Glutamatergic neuron (in vitro differentiated cells): ENCODE measurements around the gene SGCG. TPM values are rescaled to one million over a fixed set of nuclear protein-coding genes. Genes with fewer than 3 reads are reported as not detected.

ENCODE experiments used
- DNase-seq: peaks from one replicate; pipeline ENCODE4 v3.0.0; 2022
- H3K27ac Mint-ChIP-seq: one replicate; pipeline ENCODE4 v1.8.0; 2020; ENCODE audit warnings: mild to moderate bottlenecking, mixed read lengths, inconsistent platforms; ENCODE audit not compliant: unreplicated experiment
- H3K27me3 Mint-ChIP-seq: one replicate; pipeline ENCODE4 v1.8.0; 2020; ENCODE audit warnings: mild to moderate bottlenecking, moderate library complexity, mixed read lengths, inconsistent platforms; ENCODE audit not compliant: unreplicated experiment
- H3K36me3 Mint-ChIP-seq: one replicate; pipeline ENCODE4 v1.8.0; 2020; ENCODE audit warnings: mild to moderate bottlenecking, mixed read lengths, inconsistent platforms; ENCODE audit not compliant: unreplicated experiment
- H3K4me1 Mint-ChIP-seq: one replicate; pipeline ENCODE4 v1.8.0; 2020; ENCODE audit warnings: mild to moderate bottlenecking, low read depth, mixed read lengths, inconsistent platforms; ENCODE audit not compliant: unreplicated experiment
- H3K4me3 Mint-ChIP-seq: one replicate; pipeline ENCODE4 v1.8.0; 2020; ENCODE audit warnings: mild to moderate bottlenecking, mixed read lengths, inconsistent platforms; ENCODE audit not compliant: unreplicated experiment
- H3K9me3 Mint-ChIP-seq: one replicate; pipeline ENCODE4 v1.8.0; 2020; ENCODE audit warnings: mild to moderate bottlenecking, moderate library complexity, mixed read lengths, inconsistent platforms; ENCODE audit not compliant: unreplicated experiment
- total RNA-seq: library from RNA; stranded (reverse); fragmentation: NEBNext Ultra II Directional; extraction: Animal tissue kit (Norgen Biotek cat#: 25700); gene quantifications from one replicate; pipeline ENCODE4 v1.2.1, GENCODE V29; 2021; ENCODE audit not compliant: unreplicated experiment
- TF ChIP-seq, protein P1 (sequence below): fragments of 200-600 bp; sonication (generic); IDR thresholded peaks from one replicate; pipeline ENCODE4 v1.5.0; 2021; ENCODE audit not compliant: partially characterized antibody, unreplicated experiment

SGCG gene
- total RNA-seq, 1 donor from 2014 or later, result 2.6 TPM

DNA sequence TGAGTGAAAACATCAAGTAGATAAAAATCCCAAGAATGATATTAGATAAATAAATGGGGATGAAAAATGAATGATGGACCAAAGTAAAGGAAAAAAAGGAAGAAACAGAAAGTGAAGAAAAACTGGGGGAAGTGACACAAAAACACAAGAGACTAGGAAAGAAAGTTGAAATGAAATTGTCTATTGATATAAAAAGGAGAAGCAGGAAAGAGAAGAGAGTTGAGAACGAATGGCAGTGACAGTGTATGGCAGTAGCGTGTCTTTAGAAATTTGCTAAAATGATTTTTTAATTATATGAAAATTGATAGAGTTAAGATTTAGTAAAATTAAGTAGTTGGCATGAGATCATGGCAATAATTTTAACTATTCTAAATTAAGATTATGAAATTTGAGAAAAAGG lies 36.3 kb upstream of the SGCG start:
- no peak for DNase-seq
- Mint-ChIP-seq H3K36me3 (no peaks in the 10 kb centered on the region), H3K4me1 (no peaks in the 10 kb centered on the region), H3K27me3 (no peaks in the 10 kb centered on the region), H3K9me3 (no peaks in the 10 kb centered on the region), H3K27ac (no peak overlapping the region), H3K4me3 (no peak overlapping the region)
- TF ChIP-seq, protein P1, sequence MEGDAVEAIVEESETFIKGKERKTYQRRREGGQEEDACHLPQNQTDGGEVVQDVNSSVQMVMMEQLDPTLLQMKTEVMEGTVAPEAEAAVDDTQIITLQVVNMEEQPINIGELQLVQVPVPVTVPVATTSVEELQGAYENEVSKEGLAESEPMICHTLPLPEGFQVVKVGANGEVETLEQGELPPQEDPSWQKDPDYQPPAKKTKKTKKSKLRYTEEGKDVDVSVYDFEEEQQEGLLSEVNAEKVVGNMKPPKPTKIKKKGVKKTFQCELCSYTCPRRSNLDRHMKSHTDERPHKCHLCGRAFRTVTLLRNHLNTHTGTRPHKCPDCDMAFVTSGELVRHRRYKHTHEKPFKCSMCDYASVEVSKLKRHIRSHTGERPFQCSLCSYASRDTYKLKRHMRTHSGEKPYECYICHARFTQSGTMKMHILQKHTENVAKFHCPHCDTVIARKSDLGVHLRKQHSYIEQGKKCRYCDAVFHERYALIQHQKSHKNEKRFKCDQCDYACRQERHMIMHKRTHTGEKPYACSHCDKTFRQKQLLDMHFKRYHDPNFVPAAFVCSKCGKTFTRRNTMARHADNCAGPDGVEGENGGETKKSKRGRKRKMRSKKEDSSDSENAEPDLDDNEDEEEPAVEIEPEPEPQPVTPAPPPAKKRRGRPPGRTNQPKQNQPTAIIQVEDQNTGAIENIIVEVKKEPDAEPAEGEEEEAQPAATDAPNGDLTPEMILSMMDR, result no peak

DNA sequence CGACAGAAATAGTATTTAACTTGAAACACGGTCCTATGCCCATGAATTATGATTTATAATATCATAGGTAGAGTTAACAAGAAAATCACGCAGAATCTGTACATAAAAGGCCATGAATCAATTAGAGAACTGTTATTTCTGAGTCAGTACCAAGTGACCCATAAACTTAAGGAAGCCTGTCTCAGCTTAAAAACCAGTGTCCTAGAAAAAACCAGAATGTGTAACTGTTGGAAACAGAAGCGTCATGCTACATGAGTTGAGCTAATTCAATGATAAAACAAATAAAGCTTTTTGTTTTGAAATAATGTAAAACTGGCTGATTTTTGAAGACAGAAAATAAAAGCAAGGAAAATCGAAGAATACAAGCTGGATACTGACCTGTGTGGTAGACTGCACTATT lies 34.8 kb upstream of the SGCG start:
- Mint-ChIP-seq H3K9me3 (no peaks in the 10 kb centered on the region), H3K4me3 (no peak overlapping the region), H3K36me3 (no peaks in the 10 kb centered on the region), H3K27me3 (no peaks in the 10 kb centered on the region), H3K27ac (no peak overlapping the region), H3K4me1 (no peaks in the 10 kb centered on the region)
- no peak for DNase-seq
- TF ChIP-seq, protein P1, result no peak

DNA sequence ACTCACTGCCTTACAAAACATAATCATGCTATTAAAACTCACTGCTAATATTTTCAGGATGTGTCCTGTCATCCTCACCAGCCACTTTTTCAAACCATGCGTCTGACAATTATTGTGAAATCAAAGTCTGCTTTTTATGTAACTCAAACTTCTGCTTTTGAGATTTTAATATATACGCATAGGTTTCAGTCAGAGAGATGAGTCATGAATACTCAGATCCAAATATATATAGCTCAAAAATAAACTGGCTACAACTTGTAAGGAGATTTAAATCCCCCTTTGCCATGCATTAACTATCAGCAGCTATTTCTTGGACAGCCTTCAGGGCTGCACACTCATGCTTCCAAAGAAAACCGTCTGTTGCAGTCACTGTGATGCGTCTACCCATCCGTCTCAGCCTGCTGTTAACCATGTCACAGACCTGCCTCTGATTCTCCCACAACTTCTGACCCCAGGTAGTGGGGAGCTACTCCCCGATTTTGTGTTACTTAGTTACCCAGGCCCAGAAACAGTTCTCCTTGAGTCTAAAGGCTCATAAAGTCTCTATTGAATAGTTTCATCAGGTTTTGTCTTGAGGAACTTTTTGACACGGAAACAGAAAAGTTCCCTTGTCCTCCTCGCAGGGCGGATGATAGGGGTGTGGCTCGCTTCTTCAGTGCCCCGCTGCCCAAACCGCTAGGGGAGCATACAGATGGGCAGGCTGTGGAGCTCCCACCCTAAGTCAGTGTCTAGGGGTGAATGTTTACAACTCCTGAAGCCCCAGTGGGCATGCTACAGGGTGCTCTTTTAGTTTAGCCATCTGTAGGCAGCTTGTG lies 33.8 kb upstream of the SGCG start:
- Mint-ChIP-seq H3K36me3 (no peaks in the 10 kb centered on the region), H3K9me3 (no peaks in the 10 kb centered on the region), H3K27ac (no peak overlapping the region), H3K4me1 (no peaks in the 10 kb centered on the region), H3K27me3 (no peaks in the 10 kb centered on the region), H3K4me3 (no peak overlapping the region)
- no peak for DNase-seq
- TF ChIP-seq, protein P1, result no peak

DNA sequence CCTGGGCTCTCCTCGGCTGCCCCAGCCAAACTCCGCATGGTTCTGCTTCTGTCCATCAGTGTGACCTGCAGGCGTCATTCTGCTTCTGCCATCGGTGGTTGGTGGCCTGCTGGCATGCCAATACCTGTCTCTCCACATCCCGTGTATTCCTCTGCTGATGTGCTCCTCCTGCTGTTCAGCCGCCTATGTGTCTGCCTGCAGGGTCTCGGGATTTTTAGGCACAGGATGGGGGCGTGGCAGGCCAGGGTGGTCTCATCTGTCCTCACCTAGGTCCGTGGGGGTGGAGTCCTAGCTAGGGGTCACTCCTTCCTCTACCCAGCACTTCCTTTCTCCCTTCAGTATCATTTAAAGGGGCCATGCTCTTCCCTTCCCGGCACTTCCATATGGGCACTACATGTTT lies 33.0 kb upstream of the SGCG start:
- no peaks in the 10 kb centered on the region for H3K27me3 Mint-ChIP-seq
- no peak overlapping the region for H3K4me3 Mint-ChIP-seq
- no peaks in the 10 kb centered on the region for H3K36me3 Mint-ChIP-seq
- H3K9me3 Mint-ChIP-seq, result no peaks in the 10 kb centered on the region
- no peak overlapping the region for H3K27ac Mint-ChIP-seq
- no peaks in the 10 kb centered on the region for H3K4me1 Mint-ChIP-seq
- DNase-seq, result no peak
- TF ChIP-seq, protein P1, result no peak

DNA sequence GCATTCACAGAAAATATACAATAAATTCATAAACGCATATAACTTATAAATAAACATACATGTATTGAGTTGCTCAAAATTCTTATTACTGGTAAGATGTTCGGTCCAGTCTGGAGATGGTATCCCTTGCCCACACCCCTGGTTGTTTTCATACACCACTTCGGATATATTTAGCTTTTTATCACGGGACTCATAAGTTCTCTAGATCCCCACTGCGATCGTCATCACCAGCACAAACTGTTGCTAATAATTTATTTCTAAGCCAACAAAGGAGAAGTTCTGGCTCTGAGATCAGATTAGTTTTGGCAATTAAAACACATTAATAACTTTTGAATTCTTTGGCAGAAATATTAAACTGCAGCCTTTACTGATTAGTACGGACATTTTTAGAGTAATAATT lies 23.0 kb upstream of the SGCG start:
- H3K27me3 Mint-ChIP-seq, result peaks cover 19% of the 10 kb centered on the region
- H3K4me3 Mint-ChIP-seq, result no peak overlapping the region
- H3K36me3 Mint-ChIP-seq, result no peaks in the 10 kb centered on the region
- no peak overlapping the region for H3K27ac Mint-ChIP-seq
- peaks cover 7% of the 10 kb centered on the region for H3K9me3 Mint-ChIP-seq
- H3K4me1 Mint-ChIP-seq, result peaks cover 4% of the 10 kb centered on the region
- TF ChIP-seq, protein P1, result no peak
- DNase-seq, result no peak
